Prostate gland (tissue), 2 donors: ENCODE measurements around the gene OR10A2. TPM values are rescaled to one million over a fixed set of nuclear protein-coding genes. Genes with fewer than 3 reads are reported as not detected.
"Not testable (repeated sequence)": the region's sequence is repeated elsewhere in the genome, so short reads cannot be mapped to it uniquely, and the experiment has no call there.

ENCODE experiments used
- DNase-seq: peaks from one replicate; pipeline ENCODE4 v3.0.0-alpha.2; 2019; ENCODE audit warnings: low spot score
- H3K27ac ChIP-seq, 2 donors: fragments of 200-600 bp; sonication (generic); 2 replicates each; pipeline ENCODE4 v1.5.1; 2017 to 2019
- H3K27me3 ChIP-seq: fragments of 200-600 bp; sonication (generic); replicated peaks from 2 replicates; pipeline ENCODE4 v1.5.1; 2019; ENCODE audit not compliant: insufficient read depth
- H3K36me3 ChIP-seq, 2 donors: fragments of 200-600 bp; sonication (generic); 1 replicate in 1 of 2; 2 replicates in 1 of 2; pipeline versions ENCODE4 v1.5.1 to v1.8.1; 2017 to 2019
- H3K4me1 ChIP-seq: fragments of 200-600 bp; sonication (generic); replicated peaks from 2 replicates; pipeline ENCODE4 v1.5.1; 2019
- H3K4me3 ChIP-seq, 2 donors: fragments of 200-600 bp; sonication (generic); 2 replicates each; pipeline ENCODE4 v1.5.1; 2017 to 2019
- H3K9me3 ChIP-seq: fragments of 200-600 bp; sonication (generic); 2 replicates; pipeline ENCODE4 v1.5.1; 2017
- CTCF ChIP-seq, 4 experiments: fragments of 200-600 bp in 2 of 4; fragments of 450-650 bp in 2 of 4; sonication (generic) in 2 of 4; IDR thresholded peaks; 1 replicate in 3 of 4; 2 replicates in 1 of 4; pipeline ENCODE4 v1.5.1; 2016 to 2019; ENCODE audit warnings: antibody characterized with exemption in 4 of 4, mild to moderate bottlenecking in 2 of 4, moderate library complexity in 2 of 4
- POLR2A ChIP-seq: fragments of 450-650 bp; IDR thresholded peaks from one replicate; pipeline ENCODE4 v1.6.1; 2016; ENCODE audit warnings: antibody characterized with exemption, mild to moderate bottlenecking
- POLR2AphosphoS5 ChIP-seq: sonication (generic); formaldehyde crosslinking; IDR thresholded peaks from one replicate; pipeline ENCODE4 v1.6.1; 2017; ENCODE audit warnings: antibody characterized with exemption
- WGBS: methylation state at CpG from one replicate; pipeline ENCODE4 v1.1.5; 2018; 5-methylcytosine and 5-hydroxymethylcytosine counted together
- intact Hi-C: fragments of 100-400 bp; cut with DNase I; formaldehyde crosslinking; loops from one replicate; pipeline ENCODE4 v1.14.2; 2022
- total RNA-seq, 2 donors: library from RNA; depleted of rRNA; stranded (reverse); fragments of >200 nt; gene quantifications; one replicate each; pipeline ENCODE4 v1.1.0, GENCODE V29; 2016

OR10A2 gene
- total RNA-seq, 2 donors from 2014 or later, result not detected

- Histone ChIP-seq H3K4me1 (no peaks in the 10 kb centered on the region), H3K27ac (no peak overlapping the region), H3K4me3 (no peak overlapping the region), H3K27me3 (no peaks in the 10 kb centered on the region), H3K9me3 (no peaks in the 10 kb centered on the region), H3K36me3 (no peaks in the 10 kb centered on the region)
- no peak for DNase-seq
- intact Hi-C loops, result no loop called here
- TF ChIP-seq CTCF (IDR thresholded peaks at IDR 0.05), result no peak
- no peak for TF ChIP-seq POLR2AphosphoS5
- no peak for TF ChIP-seq POLR2A
Measured at GRCh38 chr11:6841694-6842093, 21.2 kb upstream of the OR10A2 start.

DNA sequence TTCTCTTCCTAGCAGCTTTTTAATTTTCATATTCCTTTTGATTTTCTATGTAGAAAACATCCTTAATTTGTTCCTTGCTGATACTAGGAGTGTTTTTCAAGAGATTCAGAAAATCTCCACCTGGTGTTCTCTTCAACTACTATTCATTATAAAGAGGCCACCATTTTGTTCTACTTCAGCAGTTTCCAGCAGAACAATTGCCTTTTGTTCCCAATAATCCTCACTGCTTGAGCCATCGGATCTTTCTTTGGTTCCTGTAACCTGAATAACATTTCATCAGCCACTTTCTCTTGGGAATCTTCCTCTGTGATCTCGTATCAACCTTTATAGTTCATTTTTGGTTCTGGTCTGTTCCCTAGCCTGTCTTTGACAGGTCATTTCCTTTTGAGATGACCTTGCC is 19.2 kb upstream of the OR10A2 start:
- H3K36me3 ChIP-seq, result no peaks in the 10 kb centered on the region
- no peak overlapping the region for H3K27ac ChIP-seq
- H3K27me3 ChIP-seq, result no peaks in the 10 kb centered on the region
- no peaks in the 10 kb centered on the region for H3K9me3 ChIP-seq
- no peak overlapping the region for H3K4me3 ChIP-seq
- H3K4me1 ChIP-seq, result no peaks in the 10 kb centered on the region
- 51% methylated on average over 2 of the region's 2 CpGs for WGBS
- TF ChIP-seq POLR2AphosphoS5 (no peak), CTCF (IDR thresholded peaks at IDR 0.05) (no peak), POLR2A (no peak)
- no peak for DNase-seq
- intact Hi-C loops, result no loop called here

DNA sequence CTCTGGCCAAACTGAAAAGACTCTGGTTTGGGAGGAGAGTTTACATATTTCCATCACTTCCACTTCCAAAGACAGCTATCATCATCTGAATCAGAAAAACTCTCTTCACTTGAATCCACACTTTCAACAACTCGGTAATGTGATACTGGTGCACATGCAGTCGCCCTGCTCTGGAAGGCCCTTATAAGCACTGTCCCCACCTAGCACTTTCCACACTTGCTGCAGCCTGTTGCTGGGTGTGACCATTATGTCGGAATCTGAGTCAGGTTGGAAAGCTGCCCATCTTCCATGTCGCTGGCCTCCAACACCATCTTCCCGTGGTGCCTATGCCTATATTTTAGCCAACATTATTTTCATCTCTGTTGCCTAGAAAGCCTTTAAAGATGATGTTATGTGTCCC is 18.5 kb upstream of the OR10A2 start:
- Histone ChIP-seq H3K27me3 (no peaks in the 10 kb centered on the region), H3K36me3 (no peaks in the 10 kb centered on the region), H3K4me1 (no peaks in the 10 kb centered on the region), H3K27ac (no peak overlapping the region), H3K9me3 (no peaks in the 10 kb centered on the region), H3K4me3 (no peak overlapping the region)
- DNase-seq, result no peak
- TF ChIP-seq POLR2AphosphoS5 (no peak), POLR2A (no peak), CTCF (IDR thresholded peaks at IDR 0.05) (no peak)
- 88% methylated on average over 5 of the region's 5 CpGs for WGBS
- intact Hi-C loops, result no loop called here

- no peaks in the 10 kb centered on the region for H3K36me3 ChIP-seq
- no peaks in the 10 kb centered on the region for H3K27me3 ChIP-seq
- WGBS, result 83% methylated on average over 3 of the region's 3 CpGs
- H3K27ac ChIP-seq, result no peak within 1 kb of the TSS
- intact Hi-C loops, result no loop called here
- H3K4me3 ChIP-seq, result no peak within 1 kb of the TSS
- no peaks in the 10 kb centered on the region for H3K4me1 ChIP-seq
- H3K9me3 ChIP-seq, result no peaks in the 10 kb centered on the region
- DNase-seq, result no peak
- TF ChIP-seq POLR2A (no peak), POLR2AphosphoS5 (no peak), CTCF (IDR thresholded peaks at IDR 0.05) (no peak)
Measured at GRCh38 chr11:6845383-6845782, 17.5 kb upstream of the OR10A2 start, which contains the start of gene OR10A5. OR10A5 (plus strand) TSS chr11:6845683; CDS start chr11:6845683, 0 bp downstream.

DNA sequence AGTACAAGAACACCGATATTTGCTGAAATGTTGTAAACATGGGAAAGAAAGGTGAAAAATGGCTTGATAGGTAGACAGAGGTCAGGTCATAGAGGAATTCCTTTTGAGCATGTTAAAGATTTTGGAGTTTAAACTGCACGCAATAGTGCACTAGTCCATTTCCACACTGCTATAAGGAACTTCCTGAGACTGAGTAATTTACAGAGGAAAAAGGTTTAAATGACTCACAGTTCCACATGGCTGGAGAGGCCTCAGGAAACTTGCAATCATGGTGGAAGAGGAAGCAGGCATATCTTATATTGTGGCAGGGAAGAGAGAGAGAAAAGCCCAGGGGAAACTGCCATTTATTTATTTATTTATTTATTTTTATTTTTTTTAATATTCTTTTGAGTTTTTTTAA is 12.3 kb upstream of the OR10A2 start:
- TF ChIP-seq CTCF (IDR thresholded peaks at IDR 0.05) (no peak), POLR2AphosphoS5 (no peak), POLR2A (no peak)
- H3K4me3 ChIP-seq, result no peak overlapping the region
- no peak for DNase-seq
- H3K27ac ChIP-seq, result no peak overlapping the region
- H3K9me3 ChIP-seq, result no peaks in the 10 kb centered on the region
- 96% methylated on average over 2 of the region's 2 CpGs for WGBS
- no peaks in the 10 kb centered on the region for H3K36me3 ChIP-seq
- intact Hi-C loops, result no loop called here
- no peaks in the 10 kb centered on the region for H3K4me1 ChIP-seq
- H3K27me3 ChIP-seq, result no peaks in the 10 kb centered on the region

GRCh38 chr11:6854801-6855200 is 8.1 kb upstream of the OR10A2 start:
- DNase-seq, H3K9me3 ChIP-seq, intact Hi-C loops, H3K27ac ChIP-seq, H3K36me3 ChIP-seq, H3K27me3 ChIP-seq, H3K4me1 ChIP-seq, H3K4me3 ChIP-seq: not testable (repeated sequence)
- 94% methylated on average over 6 of the region's 6 CpGs for WGBS
